K562 (cell line): ENCODE results near the gene SHF. TPM values are rescaled to one million over a fixed set of nuclear protein-coding genes. Genes with fewer than 3 reads are reported as not detected.

Source experiments
- ATAC-seq: fragments of 200-7000 bp; cut with Tn5 transposase; 3 replicates; pipeline ENCODE4 v1.9.1; 2020; ENCODE audit warnings: moderate library complexity
- BruUV-seq: library from RNA; stranded (reverse); fragments of 400-500 nt; replicated peaks from 2 replicates; lab custom pipeline; 2021; lab: Mats Ljungman, UMichigan
- CTCF ChIA-PET: fragments of 300-600 bp; formaldehyde crosslinking; extraction: SDS; loops from one replicate; lab custom pipeline; 2021; ENCODE audit warnings: low intra/inter-chr PET ratio; lab: Yijun Ruan, JAX
- POLR2A ChIA-PET: fragments of 300-600, 350-650 bp; sonication (Branson Sonifier 250); formaldehyde crosslinking; extraction: SDS; loops from one replicate; lab custom pipeline; 2021; ENCODE audit warnings: antibody characterized with exemption, inconsistent platforms; lab: Yijun Ruan, JAX
- DNase-seq, 4 experiments: peaks; one replicate each; pipeline versions ENCODE4 v3.0.0 to v3.0.0-alpha.2; 2011 to 2018; ENCODE audit warnings: low spot score in 3 of 4, mixed read lengths in 3 of 4; ENCODE audit errors: extremely low read depth in 1 of 4
- FAIRE-seq: peaks from 2 replicates; lab custom pipeline; 2011; peaks lifted over from hg19 to GRCh38; lab: Jason Lieb, UNC
- H2AFZ ChIP-seq: 2 replicates; pipeline ENCODE4 v1.6.0; 2011; ENCODE audit warnings: low read depth, low read length, control low read depth, inconsistent platforms
- H3K27ac ChIP-seq: fragments of 200-600 bp; 3 replicates; pipeline ENCODE4 v1.8.0; 2011; ENCODE audit warnings: low read depth, mild to moderate bottlenecking, control low read depth, inconsistent platforms, low read length, moderate library complexity, mixed read lengths; ENCODE audit errors: extremely low read depth
- H3K27me3 ChIP-seq, 2 experiments: fragments of 300-600 bp in 1 of 2; 2 replicates in 1 of 2; 3 replicates in 1 of 2; pipeline versions ENCODE4 v1.6.0 to v1.8.0; 2011; ENCODE audit warnings: inconsistent platforms in 2 of 2, low read length in 2 of 2, mild to moderate bottlenecking in 1 of 2, mixed read lengths in 1 of 2, moderate library complexity in 1 of 2; ENCODE audit not compliant: control insufficient read depth in 2 of 2, insufficient read depth in 2 of 2
- H3K36me3 ChIP-seq: fragments of 300-600 bp; 3 replicates; pipeline ENCODE4 v1.8.0; 2011; ENCODE audit warnings: mild to moderate bottlenecking, low read length, inconsistent platforms; ENCODE audit not compliant: control insufficient read depth, insufficient read depth
- H3K4me1 ChIP-seq, 2 experiments: fragments of 200-600 bp in 1 of 2; replicated peaks in 1 of 2; 2 replicates in 1 of 2; 3 replicates in 1 of 2; pipeline versions ENCODE4 v1.5.1 to v1.8.0; 2011; ENCODE audit warnings: inconsistent platforms in 2 of 2, low read length in 2 of 2, mild to moderate bottlenecking in 1 of 2, mixed read lengths in 1 of 2, moderate library complexity in 1 of 2; ENCODE audit not compliant: control insufficient read depth in 2 of 2, insufficient read depth in 2 of 2
- H3K4me2 ChIP-seq: 2 replicates; pipeline ENCODE4 v1.6.1; 2011; ENCODE audit warnings: low read length, control low read depth, inconsistent platforms, mixed read lengths; ENCODE audit not compliant: insufficient read depth
- H3K4me3 ChIP-seq: fragments of 200-600 bp; sonication (generic), shearing (Covaris generic); 2 replicates; pipeline ENCODE4 v1.5.1; 2016; ENCODE audit warnings: control low read depth, inconsistent platforms
- H3K79me2 ChIP-seq: fragments of 200-600 bp; 3 replicates; pipeline ENCODE4 v1.8.0; 2011; ENCODE audit warnings: low read length, inconsistent platforms; ENCODE audit not compliant: control insufficient read depth, insufficient read depth
- H3K9ac ChIP-seq, 2 experiments: 2 replicates each; pipeline versions ENCODE4 v1.6.0 to v1.6.1; 2011; ENCODE audit warnings: low read depth in 2 of 2, low read length in 2 of 2, control low read depth in 1 of 2, inconsistent platforms in 1 of 2, mild to moderate bottlenecking in 1 of 2, mixed read lengths in 1 of 2; ENCODE audit not compliant: insufficient read depth in 1 of 2
- H3K9me1 ChIP-seq: one replicate; pipeline ENCODE4 v1.6.0; 2011; ENCODE audit warnings: inconsistent platforms, mild to moderate bottlenecking, low read length, moderate library complexity; ENCODE audit not compliant: control insufficient read depth, insufficient read depth
- H3K9me3 ChIP-seq: replicated peaks from 2 replicates; pipeline ENCODE4 v1.5.1; 2011; ENCODE audit warnings: low read depth, low read length, inconsistent platforms; ENCODE audit not compliant: control insufficient read depth, insufficient read depth
- H4K20me1 ChIP-seq: replicated peaks from 2 replicates; pipeline ENCODE4 v1.6.1; 2011; ENCODE audit warnings: low read length, inconsistent platforms, mixed read lengths; ENCODE audit not compliant: control insufficient read depth, insufficient read depth
- CHD4 ChIP-seq: fragments of 200-600 bp; sonication (generic); IDR thresholded peaks from 3 replicates; pipeline ENCODE4 v1.6.1; 2012; ENCODE audit warnings: low read depth, mild to moderate bottlenecking, mixed read lengths, low read length, inconsistent platforms; ENCODE audit not compliant: insufficient read depth, insufficient replicate concordance, poor library complexity, severe bottlenecking
- CTCF ChIP-seq, 3 experiments: IDR thresholded peaks in 2 of 3; conservative IDR thresholded peaks in 1 of 3; 2 replicates each; pipeline ENCODE4 v1.5.1; 2011 to 2012; ENCODE audit warnings: low read length in 3 of 3, mild to moderate bottlenecking in 3 of 3, control low read depth in 2 of 3, improper control_type of control experiment in 1 of 3, inconsistent platforms in 1 of 3, low read depth in 1 of 3, mixed read lengths in 1 of 3, moderate library complexity in 1 of 3; ENCODE audit not compliant: insufficient read depth in 2 of 3
- CTCFL ChIP-seq: IDR thresholded peaks from 2 replicates; pipeline ENCODE4 v1.6.1; 2011; ENCODE audit warnings: borderline replicate concordance, low read depth, mild to moderate bottlenecking, moderate library complexity, low read length; ENCODE audit not compliant: insufficient read depth, poor library complexity, severe bottlenecking
- POLR2AphosphoS5 ChIP-seq: IDR thresholded peaks from 2 replicates; pipeline ENCODE4 v1.6.1; 2011; ENCODE audit warnings: mild to moderate bottlenecking, low read depth, low read length, moderate library complexity; ENCODE audit not compliant: control insufficient read depth, insufficient read depth
- RAD21 ChIP-seq, 2 experiments: fragments of 250-450 bp in 1 of 2; fragments of 450-650 bp in 1 of 2; sonication (Bioruptor Pico) in 1 of 2; formaldehyde crosslinking in 1 of 2; IDR thresholded peaks in 1 of 2; conservative IDR thresholded peaks in 1 of 2; 2 replicates each; pipeline versions ENCODE4 v1.4.0 to v1.8.0; 2020 to 2022; ENCODE audit warnings: mild to moderate bottlenecking in 2 of 2, moderate library complexity in 1 of 2
- SMC3 ChIP-seq: conservative IDR thresholded peaks from 2 replicates; pipeline ENCODE4 v1.6.1; 2011; ENCODE audit warnings: low read depth, low read length, improper control_type of control experiment; ENCODE audit not compliant: insufficient read depth
- WGBS: fragments of 100-300 bp; shearing (Covaris generic); methylation state at CpG from one replicate; pipeline ENCODE4 v1.1.6; 2016; ENCODE audit warnings: low coverage, mixed read lengths; ENCODE audit not compliant: insufficient coverage; ENCODE audit errors: missing lambda C conversion rate; 5-methylcytosine and 5-hydroxymethylcytosine counted together
- in situ Hi-C: fragments of 300-500 bp; cut with MboI; formaldehyde crosslinking; loops from 4 replicates; pipeline ENCODE4 v1.15.0; 2018; ENCODE audit warnings: inconsistent platforms, mixed read lengths
- intact Hi-C: fragments of 100-400 bp; cut with micrococcal nuclease; formaldehyde crosslinking; loops from 2 replicates; pipeline ENCODE4 v1.14.2; 2022
- polyA plus RNA-seq, 8 experiments: library from polyadenylated mRNA; depleted of rRNA in 4 of 8; stranded (reverse) in 5 of 8; unstranded in 3 of 8; fragments of >200 nt; fragmentation: Nextera tagmentation in 2 of 8; fragmentation: Illumina TruSeq in 1 of 8; extraction: Ambion mirVana in 2 of 8; extraction: Trizol in 1 of 8; gene quantifications; 2 replicates each; pipeline versions ENCODE4 v1.2.1 to v1.2.3, GENCODE V29; 2011 to 2014; ENCODE audit warnings: inconsistent platforms in 1 of 8, missing spikeins in 1 of 8
- total RNA-seq, 7 experiments: library from RNA; depleted of rRNA in 6 of 7; stranded (reverse); fragments of >200 nt in 6 of 7; fragmentation: Illumina TruSeq in 2 of 7; extraction: Trizol in 2 of 7; gene quantifications; 2 replicates each; pipeline versions ENCODE4 v1.2.1 to v1.2.3, GENCODE V29; 2011 to 2021; ENCODE audit warnings: low replicate concordance in 1 of 7

Gene SHF
- total and polyA plus RNA-seq, 9 of the 15 experiments (the other 6 are each of a cell fraction or from before 2014, with no cell fraction given): 0.51 to 2.2 (median 0.85) TPM; not detected in 2

- 43% methylated on average over 13 of the region's 13 CpGs for WGBS
- Histone ChIP-seq H3K27me3 (no peaks in the 10 kb centered on the region), H3K4me2 (no peak overlapping the region), H3K4me3 (no peak overlapping the region), H3K4me1 (peaks cover 9 to 14% of the 10 kb centered on the region in 2 experiments; a peak in 3 of 5 replicates), H2AFZ (no peak overlapping the region), H3K36me3 (no peaks in the 10 kb centered on the region), H4K20me1 (no peaks in the 10 kb centered on the region; the same call in 1 of the 2 replicates), H3K79me2 (no peaks in the 10 kb centered on the region), H3K9ac (no peak overlapping the region), H3K9me1 (no peaks in the 10 kb centered on the region), H3K9me3 (no peaks in the 10 kb centered on the region), H3K27ac (no peak overlapping the region)
- POLR2A ChIA-PET: interaction anchor here (1.5 to 1.9 kb wide), 2 partner anchors 10 to 11 kb away, joined by 8 to 12 read pairs; no protein-coding TSS in a partner anchor
- ATAC-seq (peak; percentile 74), DNase-seq (peak; percentile 47 to 60 (median 56)), FAIRE-seq (peak; percentile 56)
- CTCF ChIA-PET: no interaction called here
- in situ Hi-C loops (loop anchor here (25.0 kb wide), 1 partner anchor 433 kb away; no protein-coding TSS in a partner anchor), intact Hi-C loops (no loop called here)
- no TSS peak for BruUV-seq
- TF ChIP-seq POLR2AphosphoS5 (no peak), CTCFL (peak; percentile 6), RAD21 (CRISPR knock-in tag; conservative IDR thresholded peaks at IDR 0.05 in 1 of 2, IDR thresholded peaks at IDR 0.05 in 1 of 2) (peak in 1 of 2 experiments; percentile 49; a peak in 2 of 4 replicates), CTCF (IDR thresholded peaks at IDR 0.05 in 2 of 3, conservative IDR thresholded peaks at IDR 0.05 in 1 of 3; ENCODE audit: insufficient read depth in 2 of 3, low read depth in 1 of 3, low read length in 3 of 3) (peak; percentile 63 to 71 (median 63)), CHD4 (no peak), SMC3 (peak; percentile 49; the same call in 1 of the 2 replicates)
Measured at GRCh38 chr15:45179221-45179985, 8.4 kb downstream of the SHF start.
